Stimulated activated CD8-positive, alpha-beta memory T cell treated with anti-CD3 and anti-CD28 coated beads, Interleukin-4, amount 100 ng/mL, for 1 hour (primary cell): ENCODE results near the gene SARS2.
"Not testable (repeated sequence)": the region's sequence is repeated elsewhere in the genome, so short reads cannot be mapped to it uniquely, and the experiment has no call there.

Experiments used
- DNase-seq, 2 donors: peaks; one replicate each; pipeline ENCODE4 v3.0.0-alpha.2; 2020; ENCODE audit warnings: low read depth in 2 of 2, low spot score in 1 of 2

SARS2 gene

DNA sequence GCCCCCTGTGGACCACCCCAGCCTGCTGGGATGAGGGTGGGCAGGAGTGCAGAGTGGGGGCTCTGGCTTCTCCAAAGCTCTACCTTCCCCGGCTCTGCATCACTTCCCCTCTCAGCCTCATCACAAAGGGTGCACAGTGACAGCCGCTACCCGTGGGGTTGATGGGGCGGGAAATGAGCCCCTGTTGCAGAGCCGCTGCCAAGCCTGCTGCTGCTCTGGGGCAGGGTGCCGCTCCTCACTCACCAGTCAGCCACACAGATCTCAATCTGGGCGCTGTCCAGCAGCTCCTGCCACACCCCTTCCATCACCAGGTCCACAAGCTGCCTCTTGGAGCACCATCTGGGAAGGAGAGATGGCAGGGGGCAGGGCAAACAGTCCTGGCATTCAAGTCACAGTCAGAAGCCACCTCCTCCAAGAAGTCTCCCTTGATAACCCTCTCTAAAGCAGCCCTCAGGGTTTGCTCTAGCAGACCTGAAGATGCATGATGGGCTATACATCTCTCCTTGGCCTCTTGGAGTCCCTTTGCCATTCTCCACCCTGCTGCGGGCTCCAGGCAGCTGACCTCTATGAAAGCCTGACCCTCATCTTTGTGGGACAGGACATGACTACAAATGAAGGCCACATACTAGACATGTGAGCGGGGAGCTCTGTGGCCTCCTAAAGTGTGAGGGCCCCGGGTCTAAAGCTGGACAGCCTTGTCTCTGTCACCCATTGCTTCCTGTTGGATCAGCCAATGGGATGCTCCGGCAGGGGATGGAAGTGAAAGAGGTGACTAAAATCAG lies 15.9 kb upstream of the SARS2 start:
- no peak for DNase-seq

- DNase-seq = no peak
Measured at GRCh38 chr19:38945562-38946228, 15.1 kb upstream of the SARS2 start.

GRCh38 chr19:38944981-38945506 lies 14.5 kb upstream of the SARS2 start:
- no peak for DNase-seq

DNA sequence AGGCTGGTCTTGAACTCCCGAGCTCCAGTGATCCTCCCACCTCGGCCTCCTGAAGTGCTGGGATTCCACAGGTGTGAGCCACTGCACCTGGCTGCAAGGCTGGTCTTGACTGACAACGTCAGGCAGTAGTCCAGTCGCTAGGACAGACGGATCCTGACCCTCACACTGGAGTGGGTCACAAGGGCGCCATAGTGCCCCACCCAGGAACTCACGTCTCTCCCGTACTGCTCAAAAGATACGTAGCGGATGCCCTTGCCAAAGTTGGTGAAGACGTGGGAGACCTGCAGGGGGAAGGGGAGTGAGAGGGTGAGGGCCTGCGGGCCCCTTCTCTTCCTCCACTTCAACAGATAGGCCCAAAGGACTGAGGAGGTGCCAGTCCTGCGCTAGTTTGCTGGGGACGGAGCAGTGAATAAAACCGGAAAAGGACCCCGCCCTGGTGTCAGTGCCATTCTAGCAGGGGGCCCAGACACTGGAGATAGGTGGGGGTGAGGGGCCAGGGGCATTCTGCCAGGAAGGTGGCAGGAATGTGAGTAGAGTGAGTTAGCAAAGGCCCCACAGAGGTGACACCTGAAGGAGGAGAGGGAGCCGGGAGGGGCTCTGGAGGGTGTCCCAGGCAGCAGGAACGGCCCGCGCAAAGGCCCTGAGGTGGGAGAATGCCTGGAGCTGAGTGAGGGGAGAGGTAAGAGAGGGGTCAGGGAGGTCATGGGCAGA lies 12.1 kb upstream of the SARS2 start:
- no peak for DNase-seq

DNA sequence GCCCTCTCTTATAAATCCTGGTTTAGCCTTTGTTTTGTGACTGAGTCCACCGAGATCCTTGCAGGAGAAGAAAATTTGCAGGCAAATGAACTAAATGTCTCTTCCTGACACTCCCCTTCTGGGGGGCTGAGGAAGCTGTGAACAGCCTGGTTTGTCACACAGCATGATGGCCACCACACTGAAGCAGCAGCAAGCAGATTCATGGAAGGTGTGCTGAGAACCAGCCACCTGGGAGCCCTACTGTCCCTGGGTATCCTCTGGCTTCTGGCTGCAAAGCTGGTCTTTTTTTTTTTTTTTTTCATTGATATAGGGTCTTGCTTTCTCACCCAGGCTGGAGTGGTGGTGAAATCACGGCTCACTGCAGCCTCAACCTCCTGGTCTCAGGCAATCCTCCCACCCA lies 11.4 kb upstream of the SARS2 start:
- no peak for DNase-seq

DNA sequence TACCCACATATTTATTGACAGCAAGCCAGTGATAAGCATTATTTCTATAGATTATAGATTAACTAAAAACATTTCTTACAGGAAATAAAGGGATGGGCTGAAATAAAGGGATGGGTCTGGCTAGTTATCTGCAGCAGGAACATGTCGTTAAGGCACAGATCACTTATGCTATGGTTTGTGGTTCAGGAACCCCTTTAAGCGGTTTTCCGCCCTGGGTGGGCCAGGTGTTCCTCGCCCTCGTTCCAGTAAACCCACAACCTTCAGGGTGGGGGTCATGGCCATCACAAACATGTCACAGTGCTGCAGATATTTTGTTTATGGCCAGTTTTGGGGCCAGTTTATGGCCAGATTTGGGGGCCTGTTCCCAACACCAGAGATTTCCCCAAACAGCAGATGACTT lies 10.9 kb upstream of the SARS2 start:
- not testable (repeated sequence) for DNase-seq

DNA sequence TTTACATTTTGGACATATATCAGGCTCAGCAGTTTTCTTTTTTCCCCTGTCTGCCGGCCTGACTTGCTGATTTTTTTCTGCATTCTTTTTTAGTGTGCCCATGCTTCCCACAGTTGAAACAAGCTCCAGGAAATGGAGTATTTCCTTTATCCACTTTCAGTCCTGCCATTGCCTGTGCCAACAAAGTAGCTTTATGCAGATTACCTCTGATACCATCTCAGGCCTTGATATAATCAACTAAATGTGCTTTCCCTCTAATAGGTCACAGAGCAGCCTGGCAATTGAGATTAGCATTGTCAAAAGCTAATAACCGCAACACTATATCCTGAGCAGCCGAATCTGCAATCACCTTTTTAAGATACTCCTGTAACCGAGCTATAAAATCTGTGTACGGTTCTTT lies 9.4 kb upstream of the SARS2 start:
- DNase-seq = no peak

DNA sequence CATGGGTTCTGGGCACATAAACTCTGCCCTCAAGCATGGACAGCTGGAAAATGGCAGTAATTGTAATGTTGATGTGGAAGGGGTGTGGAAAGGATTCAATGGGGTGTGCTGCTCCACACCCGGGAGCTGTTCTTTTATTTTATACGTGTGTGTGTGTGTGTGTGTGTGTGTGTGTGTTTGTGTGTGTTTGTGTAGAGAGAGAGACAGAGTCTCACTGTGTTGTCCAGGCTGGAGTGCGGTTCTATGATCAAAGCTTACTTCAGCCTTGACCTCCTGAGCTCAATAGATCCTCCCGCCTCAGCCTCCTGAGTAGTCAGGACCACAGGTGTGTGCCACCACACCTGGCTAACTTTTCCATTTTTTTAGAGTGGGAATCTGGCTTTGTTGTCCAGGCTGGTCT lies 3.0 kb upstream of the SARS2 start:
- no peak for DNase-seq

GRCh38 chr19:38932425-38933179 lies 2.0 kb upstream of the SARS2 start:
- no peak for DNase-seq

GRCh38 chr19:38931521-38931793 lies 894 bp upstream of the SARS2 start:
- no peak for DNase-seq

DNA sequence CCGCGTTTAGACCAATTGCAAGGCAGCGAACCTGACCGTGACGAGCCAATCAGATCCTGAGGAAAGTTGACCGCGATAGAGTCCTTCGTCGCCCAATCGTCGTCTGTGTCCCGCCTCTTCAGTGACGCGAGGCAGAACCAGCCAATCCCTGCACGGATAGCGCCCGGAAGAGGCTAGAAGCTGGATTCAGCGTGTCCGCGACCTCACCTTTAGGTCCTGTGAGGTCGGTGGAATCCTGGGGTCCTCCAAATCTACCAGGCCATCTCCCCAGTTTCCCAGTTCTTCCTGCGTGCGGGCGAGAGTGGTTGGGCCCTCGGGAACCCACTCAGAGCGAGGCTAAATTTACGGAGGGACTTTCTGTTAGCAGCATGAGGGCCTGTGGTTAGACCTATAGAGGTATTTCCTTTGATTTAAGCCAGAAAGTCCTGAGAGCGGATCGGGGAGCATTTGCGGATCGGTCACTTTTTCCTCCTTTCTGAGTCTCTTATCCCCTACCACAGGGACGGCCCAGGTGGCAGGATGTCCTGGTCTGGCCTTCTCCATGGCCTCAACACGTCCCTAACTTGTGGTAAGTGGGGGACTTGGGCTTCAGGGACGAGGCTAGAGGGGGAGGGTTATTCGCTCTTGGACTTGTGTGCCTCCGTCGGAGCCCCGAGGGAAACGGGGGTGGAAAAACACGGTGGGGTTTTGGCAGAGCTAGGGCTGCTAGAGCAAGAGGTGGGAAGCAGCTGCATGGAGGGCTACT lies 385 bp upstream of the SARS2 start, which contains the start of gene MRPS12:
Gene MRPS12, plus strand, starts transcription at position 169 of the 745 bp plus-strand sequence. Its CDS starts 351 bp downstream, at position 520.
- peak; percentile 92 to 95 for DNase-seq

DNA sequence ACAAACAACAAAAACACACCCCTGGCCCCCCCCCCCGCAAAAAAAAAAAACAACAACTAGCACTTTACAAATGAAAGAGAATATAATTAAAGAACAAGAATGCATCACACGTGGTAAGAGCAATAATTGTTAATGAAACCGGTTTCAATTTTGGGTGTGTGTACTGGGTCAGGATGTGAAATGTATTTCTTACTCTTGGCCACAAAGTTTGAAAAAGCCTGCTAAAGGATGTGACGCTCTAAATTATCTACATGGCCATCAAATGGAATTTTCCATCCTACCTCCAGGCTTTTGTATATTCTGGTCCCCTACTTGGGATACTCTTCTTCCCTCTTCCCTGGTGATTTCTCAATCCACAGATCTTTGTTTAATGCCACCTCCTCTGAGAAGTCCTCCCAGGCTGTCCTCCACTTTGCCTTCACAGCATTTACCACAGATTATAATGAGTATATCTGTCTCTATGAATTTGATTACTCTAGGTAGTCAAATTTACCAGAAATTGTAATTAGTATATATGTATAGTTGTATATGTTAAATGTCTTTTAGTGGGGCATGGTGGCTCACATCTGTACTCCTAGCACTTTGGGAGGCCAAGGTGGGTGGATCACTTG lies 2.1 kb downstream of the SARS2 start:
- DNase-seq = no peak

DNA sequence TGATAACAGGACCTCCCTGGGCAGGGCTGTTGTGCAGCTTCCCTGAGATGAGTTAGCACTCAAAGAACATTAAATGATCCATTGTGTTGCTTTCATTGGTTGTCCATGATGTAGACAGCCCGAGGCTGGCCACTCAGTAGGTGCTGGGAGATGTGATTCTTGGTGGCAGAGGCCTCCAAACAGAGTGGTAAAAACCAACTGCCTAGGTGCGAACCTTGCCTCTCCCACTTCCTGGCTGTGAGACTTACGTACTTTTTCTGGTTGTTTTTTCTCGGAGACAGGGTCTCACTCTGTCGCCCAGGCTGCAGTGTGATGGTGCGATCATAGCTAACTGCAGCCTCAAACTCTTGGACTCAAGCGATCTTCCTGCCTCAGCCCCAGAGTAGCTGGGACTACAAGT lies 6.2 kb downstream of the SARS2 start:
- DNase-seq = no peak

DNA sequence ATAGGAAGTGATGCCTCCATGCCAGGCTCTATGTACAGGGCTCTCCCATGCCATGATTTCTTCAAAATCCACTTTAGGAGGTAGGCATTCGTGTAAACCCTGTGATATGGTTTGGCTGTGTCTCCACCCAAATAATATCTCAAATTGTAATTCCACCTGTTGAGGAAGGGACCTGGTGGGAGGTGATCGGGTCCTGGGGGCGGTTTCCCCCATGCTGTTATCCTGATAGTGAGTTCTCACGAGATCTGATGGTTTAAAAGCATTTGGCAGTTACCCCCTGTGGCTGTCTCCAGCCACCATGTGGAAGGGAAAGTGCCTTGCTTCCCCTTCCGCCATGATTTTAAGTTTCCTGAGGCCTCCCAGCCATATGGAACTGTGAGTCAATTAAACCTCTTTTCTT lies 8.1 kb downstream of the SARS2 start:
- no peak for DNase-seq

DNA sequence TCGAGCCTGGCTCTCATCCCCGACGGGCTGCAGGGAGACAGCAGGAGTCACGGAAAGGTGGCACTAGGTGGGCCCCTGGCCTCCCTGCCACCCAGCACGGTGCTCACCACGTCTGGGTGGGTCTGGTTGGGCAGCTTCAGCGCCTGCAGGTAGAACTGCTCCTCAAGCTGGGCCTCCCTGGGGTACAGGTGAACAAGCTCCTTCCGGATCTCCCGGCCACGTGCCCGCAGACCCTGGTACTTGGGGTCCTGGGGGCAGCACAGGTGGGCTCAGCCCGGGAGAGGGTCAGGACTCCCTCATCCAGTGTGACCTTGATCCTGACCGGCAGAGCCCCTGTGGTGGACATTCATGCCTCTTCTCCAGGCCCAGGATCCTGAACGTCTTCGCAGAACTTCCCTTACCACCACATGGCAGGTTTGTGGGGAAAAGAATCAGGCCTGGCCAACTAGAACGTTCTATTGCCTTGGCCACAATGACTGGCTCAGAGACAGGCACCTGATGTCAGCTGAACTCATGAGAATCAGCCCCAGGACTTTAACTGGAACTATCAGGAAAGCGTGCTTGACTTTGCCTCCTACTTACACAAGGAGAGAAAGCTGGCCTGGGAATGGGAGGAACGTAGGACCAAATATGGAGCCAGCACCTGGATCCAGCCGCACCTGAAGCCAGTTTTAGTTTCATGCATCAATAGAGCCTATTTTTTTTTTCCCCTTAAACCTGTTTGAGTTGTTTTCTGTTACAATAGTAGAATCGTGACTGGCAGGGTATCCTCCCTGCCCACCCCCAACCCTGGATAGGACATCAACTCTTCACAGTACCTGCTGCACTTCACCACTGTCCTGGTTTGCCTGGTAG lies 8.9 kb downstream of the SARS2 start:
- no peak for DNase-seq

DNA sequence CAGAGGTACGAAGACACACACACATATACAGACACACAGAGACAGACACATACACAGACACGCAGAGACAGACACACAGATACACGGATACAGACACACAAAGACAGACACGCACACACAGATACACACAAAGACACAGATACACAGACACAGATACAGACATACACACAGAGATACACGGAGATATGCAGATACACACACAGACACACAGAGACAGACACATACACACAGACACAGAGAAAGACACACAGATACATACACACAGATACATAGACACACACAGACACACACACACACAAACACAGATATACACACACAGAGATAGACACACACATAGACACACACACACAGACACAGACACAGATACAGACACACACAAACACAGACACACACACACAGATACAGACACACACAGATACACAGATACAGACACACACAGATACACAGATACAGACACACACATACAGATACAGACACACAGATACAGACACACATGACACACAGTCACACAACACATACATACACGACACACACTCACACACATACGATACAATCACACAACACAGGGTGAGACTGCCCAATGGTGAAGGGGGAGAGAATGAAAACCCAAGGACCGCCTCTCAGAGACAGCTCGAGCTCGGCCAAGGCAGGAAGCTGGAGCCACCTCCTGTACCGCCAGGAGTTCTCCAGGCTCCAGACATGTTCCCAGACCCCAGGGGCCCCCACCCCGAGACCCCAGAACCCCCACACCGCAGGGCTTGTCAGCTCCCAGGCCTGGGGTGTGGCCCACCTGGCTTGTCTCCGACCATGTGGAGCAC lies 9.8 kb downstream of the SARS2 start:
- DNase-seq = no peak

- DNase-seq = no peak
Measured at GRCh38 chr19:38919837-38920601, 10.5 kb downstream of the SARS2 start.

DNA sequence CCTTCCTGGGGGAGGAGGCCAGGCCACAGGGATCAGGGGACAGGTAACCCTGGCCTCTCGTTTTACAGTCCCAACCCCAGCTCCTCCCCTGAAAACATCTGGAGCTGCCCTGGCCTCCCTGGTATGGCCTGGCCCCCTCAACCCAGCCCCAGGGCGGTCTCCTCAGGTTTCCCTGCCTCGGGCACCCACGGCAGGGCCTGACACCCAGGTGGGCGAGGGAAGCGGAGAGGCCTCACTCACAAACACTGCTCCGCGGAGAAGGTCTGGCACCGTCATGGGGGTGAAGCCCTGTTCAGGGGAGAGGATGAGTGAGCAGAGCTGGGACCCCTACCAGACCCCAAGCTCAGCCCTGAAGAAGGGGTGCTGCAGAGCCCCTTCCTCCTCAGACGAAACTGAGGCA lies 12.0 kb downstream of the SARS2 start:
- no peak for DNase-seq
